OCI-LY7 (cell line): ENCODE results near the gene CD300A. TPM values are rescaled to one million over a fixed set of nuclear protein-coding genes. Genes with fewer than 3 reads are reported as not detected.

Source experiments
- BruUV-seq: library from RNA; stranded (reverse); fragments of 400-500 nt; replicated peaks from 2 replicates; lab custom pipeline; 2021; lab: Mats Ljungman, UMichigan
- CTCF ChIA-PET: fragments of 300-600 bp; sonication (Branson Sonifier 250); formaldehyde crosslinking; loops from one replicate; lab custom pipeline; 2022; ENCODE audit warnings: antibody characterized with exemption; ENCODE audit not compliant: unreplicated experiment; lab: Charles Lee
- POLR2A ChIA-PET: fragments of 300-600 bp; sonication (Branson Sonifier 250); formaldehyde crosslinking; loops from one replicate; lab custom pipeline; 2022; ENCODE audit warnings: antibody characterized with exemption; lab: Charles Lee
- DNase-seq: peaks from one replicate; pipeline ENCODE4 v3.0.0-alpha.2; 2015; ENCODE audit warnings: low spot score
- H2AFZ ChIP-seq: fragments of 200-600 bp; sonication (generic), shearing (Covaris generic); 2 replicates; pipeline ENCODE4 v1.6.1; 2014; ENCODE audit warnings: mild to moderate bottlenecking, antibody characterized with exemption, low read length, moderate library complexity
- H3K27ac ChIP-seq: fragments of 200-600 bp; sonication (generic); 2 replicates; pipeline ENCODE4 v1.5.1; 2014; ENCODE audit warnings: mixed run types, low read depth, mild to moderate bottlenecking, moderate library complexity, low read length, inconsistent platforms; ENCODE audit not compliant: poor library complexity, severe bottlenecking
- H3K36me3 ChIP-seq: fragments of 200-600 bp; sonication (generic); 2 replicates; pipeline ENCODE4 v1.6.1; 2014; ENCODE audit warnings: mild to moderate bottlenecking, antibody characterized with exemption, low read length, moderate library complexity, mixed read lengths; ENCODE audit not compliant: insufficient read depth
- H3K4me1 ChIP-seq: fragments of 200-600 bp; sonication (generic); 2 replicates; pipeline ENCODE4 v1.5.1; 2014; ENCODE audit warnings: mild to moderate bottlenecking, low read length; ENCODE audit not compliant: insufficient read depth, poor library complexity, severe bottlenecking
- H3K4me2 ChIP-seq: fragments of 200-600 bp; sonication (generic); 2 replicates; pipeline ENCODE4 v1.6.1; 2014; ENCODE audit warnings: mild to moderate bottlenecking, low read length
- H3K4me3 ChIP-seq: fragments of 200-600 bp; sonication (generic); 2 replicates; pipeline ENCODE4 v1.5.1; 2014; ENCODE audit warnings: mild to moderate bottlenecking, low read depth, low read length; ENCODE audit not compliant: poor library complexity, severe bottlenecking
- H3K79me2 ChIP-seq: fragments of 200-600 bp; sonication (generic); 2 replicates; pipeline ENCODE4 v1.6.1; 2016; ENCODE audit warnings: low read depth, mild to moderate bottlenecking, low read length, moderate library complexity, mixed read lengths; ENCODE audit not compliant: insufficient read depth
- H3K9me2 ChIP-seq: fragments of 200-600 bp; sonication (generic); 2 replicates; pipeline ENCODE4 v1.6.1; 2016; ENCODE audit warnings: mild to moderate bottlenecking, low read length, mixed read lengths; ENCODE audit not compliant: insufficient read depth
- H3K9me3 ChIP-seq: fragments of 200-600 bp; sonication (generic); 2 replicates; pipeline ENCODE4 v1.6.1; 2014; ENCODE audit warnings: mild to moderate bottlenecking, mixed run types, low read length, mixed read lengths
- H4K20me1 ChIP-seq: fragments of 200-600 bp; sonication (generic); 2 replicates; pipeline ENCODE4 v1.6.1; 2014; ENCODE audit warnings: mild to moderate bottlenecking, antibody characterized with exemption, low read length, moderate library complexity, mixed read lengths; ENCODE audit not compliant: insufficient read depth
- EZH2phosphoT487 ChIP-seq: fragments of 200-600 bp; sonication (generic); IDR thresholded peaks from 2 replicates; pipeline ENCODE4 v1.6.1; 2018; ENCODE audit warnings: low read depth, borderline replicate concordance, mild to moderate bottlenecking, mixed run types, antibody characterized with exemption, low read length, moderate library complexity, mixed read lengths
- intact Hi-C: fragments of 100-400 bp; cut with micrococcal nuclease; formaldehyde crosslinking; loops from one replicate; pipeline ENCODE4 v1.10.0; 2022; ENCODE audit not compliant: unreplicated experiment
- small RNA-seq: library from RNA; depleted of rRNA; stranded (forward); fragments of <200 nt; gene quantifications from one replicate; pipeline ENCODE3, GENCODE V24; 2014
- total RNA-seq, 2 experiments: library from RNA; depleted of rRNA in 1 of 2; stranded (reverse); fragments of >200 nt in 1 of 2; shearing (Covaris generic) in 1 of 2; gene quantifications; 2 replicates each; pipeline ENCODE4 v1.2.3, GENCODE V29; 2014 to 2022
- TF ChIP-seq, protein P1 (sequence below): fragments of 200-600 bp; sonication (generic); conservative IDR thresholded peaks from 2 replicates; pipeline ENCODE4 v1.5.1; 2014; ENCODE audit warnings: mild to moderate bottlenecking, antibody characterized with exemption, low read length, moderate library complexity, mixed read lengths

CD300A gene
- total RNA-seq, 2 experiments from 2014 or later, result 3.5 to 6.7 TPM

DNA sequence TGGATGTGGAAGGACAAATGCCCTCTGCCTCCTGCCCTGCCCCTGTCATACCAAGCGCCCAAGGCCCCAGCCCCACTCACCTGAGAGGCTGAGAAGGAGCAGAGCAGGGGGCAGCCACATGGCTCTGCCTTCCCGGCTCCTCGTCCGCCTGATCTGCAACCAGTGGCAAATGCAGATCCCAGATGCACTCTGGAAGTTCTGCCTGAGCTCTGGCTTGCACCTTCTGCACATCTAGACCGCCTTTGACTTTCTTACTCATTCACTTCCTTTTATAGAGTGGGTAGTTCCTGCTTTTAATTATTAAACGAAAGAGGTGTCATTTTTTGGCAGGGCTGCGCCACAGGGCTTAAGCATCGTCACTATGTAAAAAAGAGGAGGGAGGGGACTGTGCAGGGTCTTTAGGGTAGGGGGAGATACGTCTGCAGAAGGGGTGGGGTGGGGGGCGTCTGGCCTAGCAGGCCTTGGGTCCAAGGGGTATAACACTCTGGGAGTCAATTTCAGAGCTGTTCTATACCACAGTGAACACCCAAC, 64.9 kb downstream of the CD300A start, which contains the start of gene CD300LB:
TSS of gene CD300LB (minus strand) at position 245 of the 531 bp plus-strand sequence. CDS start at position 120, 125 bp downstream.
- intact Hi-C loops, result no loop called here
- no TSS peak for BruUV-seq
- Histone ChIP-seq H3K4me1 (no peaks in the 10 kb centered on the region), H3K4me3 (no peak within 1 kb of the TSS), H3K36me3 (no peaks in the 10 kb centered on the region), H2AFZ (0 out of 2 replicates have a peak within 1 kb of the TSS, but pooled peaks have one; percentile 3), H4K20me1 (no peaks in the 10 kb centered on the region), H3K9me3 (no peaks in the 10 kb centered on the region), H3K9me2 (no peaks in the 10 kb centered on the region), H3K27ac (no peak within 1 kb of the TSS), H3K79me2 (no peaks in the 10 kb centered on the region), H3K4me2 (no peak within 1 kb of the TSS)
- CTCF ChIA-PET, result no interaction called here
- POLR2A ChIA-PET, result no interaction called here
- no peak for DNase-seq
- TF ChIP-seq, protein P1, sequence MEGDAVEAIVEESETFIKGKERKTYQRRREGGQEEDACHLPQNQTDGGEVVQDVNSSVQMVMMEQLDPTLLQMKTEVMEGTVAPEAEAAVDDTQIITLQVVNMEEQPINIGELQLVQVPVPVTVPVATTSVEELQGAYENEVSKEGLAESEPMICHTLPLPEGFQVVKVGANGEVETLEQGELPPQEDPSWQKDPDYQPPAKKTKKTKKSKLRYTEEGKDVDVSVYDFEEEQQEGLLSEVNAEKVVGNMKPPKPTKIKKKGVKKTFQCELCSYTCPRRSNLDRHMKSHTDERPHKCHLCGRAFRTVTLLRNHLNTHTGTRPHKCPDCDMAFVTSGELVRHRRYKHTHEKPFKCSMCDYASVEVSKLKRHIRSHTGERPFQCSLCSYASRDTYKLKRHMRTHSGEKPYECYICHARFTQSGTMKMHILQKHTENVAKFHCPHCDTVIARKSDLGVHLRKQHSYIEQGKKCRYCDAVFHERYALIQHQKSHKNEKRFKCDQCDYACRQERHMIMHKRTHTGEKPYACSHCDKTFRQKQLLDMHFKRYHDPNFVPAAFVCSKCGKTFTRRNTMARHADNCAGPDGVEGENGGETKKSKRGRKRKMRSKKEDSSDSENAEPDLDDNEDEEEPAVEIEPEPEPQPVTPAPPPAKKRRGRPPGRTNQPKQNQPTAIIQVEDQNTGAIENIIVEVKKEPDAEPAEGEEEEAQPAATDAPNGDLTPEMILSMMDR, result no peak
- no peak for TF ChIP-seq EZH2phosphoT487

DNA sequence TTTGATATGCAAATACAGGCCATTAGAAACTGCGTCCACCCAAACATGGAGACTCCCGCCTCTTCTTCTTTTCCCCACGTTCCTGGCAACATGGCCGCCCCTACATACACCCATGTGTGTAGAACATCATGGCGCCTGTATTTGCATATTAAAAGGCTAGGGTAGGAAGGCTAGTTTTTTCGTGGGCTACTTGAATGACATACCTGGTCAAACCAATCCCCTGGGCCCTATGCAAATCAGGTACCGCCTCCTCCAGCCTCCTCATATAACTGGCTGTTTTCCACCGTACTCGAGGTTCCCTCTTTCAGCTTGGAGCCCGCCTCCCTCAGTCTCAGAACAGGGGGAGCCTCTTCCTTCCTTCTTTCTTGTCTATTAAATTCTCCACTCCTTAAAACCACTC, 65.7 kb downstream of the CD300A start:
- Histone ChIP-seq H3K27ac (no peak overlapping the region), H4K20me1 (no peaks in the 10 kb centered on the region), H3K79me2 (no peaks in the 10 kb centered on the region), H3K36me3 (no peaks in the 10 kb centered on the region), H3K4me2 (no peak overlapping the region), H3K9me2 (no peaks in the 10 kb centered on the region), H3K9me3 (no peaks in the 10 kb centered on the region), H2AFZ (0 out of 2 replicates have a peak overlapping the region, but pooled peaks have one; percentile 3), H3K4me3 (no peak overlapping the region), H3K4me1 (no peaks in the 10 kb centered on the region)
- intact Hi-C loops, result no loop called here
- peak; percentile 14 for DNase-seq
- POLR2A ChIA-PET, result interaction anchor here (0.7 kb wide), 1 partner anchor 163 kb away, joined by 5 read pairs; no protein-coding TSS in a partner anchor
- CTCF ChIA-PET, result no interaction called here
- BruUV-seq, result no TSS peak
- TF ChIP-seq, protein P1, result no peak
- no peak for TF ChIP-seq EZH2phosphoT487

Small RNAs within 50 kb of the gene (small RNA-seq; reads per million reads assigned to genes)
- gene RNA5SP448, result 2.7 reads per million, percentile 83 among the genes with 10 or more reads in this experiment

Other genes starting within 250 kb of the CD300A start
- gene DNAI2, start 192.4 kb upstream of the CD300A start, total RNA-seq (2014; rRNA removed; shearing (Covaris generic)), result not detected in 2 replicates
- gene DNAI2, start 192.4 kb upstream of the CD300A start, total RNA-seq (2022), result not detected in 2 replicates
- not detected in 2 replicates for gene KIF19, start 140.4 kb upstream of the CD300A start, total RNA-seq (2014; rRNA removed; shearing (Covaris generic))
- gene KIF19, start 140.4 kb upstream of the CD300A start, total RNA-seq (2022), result not detected in 2 replicates
- gene BTBD17, start 104.8 kb upstream of the CD300A start, total RNA-seq (2014; rRNA removed; shearing (Covaris generic)), result not detected in 2 replicates
- gene BTBD17, start 104.8 kb upstream of the CD300A start, total RNA-seq (2022), result not detected in 2 replicates
- gene GPR142, start 99.1 kb upstream of the CD300A start, total RNA-seq (2014; rRNA removed; shearing (Covaris generic)), result not detected in 2 replicates
- not detected in 2 replicates for gene GPR142, start 99.1 kb upstream of the CD300A start, total RNA-seq (2022)
- gene GPRC5C, start 34.5 kb upstream of the CD300A start, total RNA-seq (2014; rRNA removed; shearing (Covaris generic)), result 9.4 and 19.5 TPM in 2 replicates
- gene GPRC5C, start 34.5 kb upstream of the CD300A start, total RNA-seq (2022), result 1.1 and 2.0 TPM in 2 replicates
- not detected in 2 replicates for gene CD300LB, start 64.8 kb downstream of the CD300A start, total RNA-seq (2014; rRNA removed; shearing (Covaris generic))
- not detected in 2 replicates for gene CD300LB, start 64.8 kb downstream of the CD300A start, total RNA-seq (2022)
- not detected in 2 replicates for gene CD300C, start 79.5 kb downstream of the CD300A start, total RNA-seq (2014; rRNA removed; shearing (Covaris generic))
- gene CD300C, start 79.5 kb downstream of the CD300A start, total RNA-seq (2022), result not detected in 2 replicates
- not detected in 2 replicates for gene CD300H, start 100.9 kb downstream of the CD300A start, total RNA-seq (2014; rRNA removed; shearing (Covaris generic))
- not detected in 2 replicates for gene CD300H, start 100.9 kb downstream of the CD300A start, total RNA-seq (2022)
- not detected in 2 replicates for gene CD300LD, start 125.6 kb downstream of the CD300A start, total RNA-seq (2014; rRNA removed; shearing (Covaris generic))
- gene CD300LD, start 125.6 kb downstream of the CD300A start, total RNA-seq (2022), result not detected in 2 replicates
- gene CD300E, start 157.1 kb downstream of the CD300A start, total RNA-seq (2014; rRNA removed; shearing (Covaris generic)), result not detected in 2 replicates
- not detected in 2 replicates for gene CD300E, start 157.1 kb downstream of the CD300A start, total RNA-seq (2022)
- gene CD300LF, start 246.3 kb downstream of the CD300A start, total RNA-seq (2014; rRNA removed; shearing (Covaris generic)), result not detected in 2 replicates
- gene CD300LF, start 246.3 kb downstream of the CD300A start, total RNA-seq (2022), result not detected in 2 replicates